Transverse colon (tissue), 4 donors: ENCODE data around the gene AP1S3.

Experiments used
- CTCF ChIP-seq, 5 experiments: fragments of 200-600 bp in 3 of 5; fragments of 450-650 bp in 2 of 5; sonication (generic) in 3 of 5; IDR thresholded peaks; 1 replicate in 2 of 5; 2 replicates in 3 of 5; pipeline ENCODE4 v1.5.1; 2016 to 2017; ENCODE audit warnings: antibody characterized with exemption in 5 of 5, inconsistent platforms in 3 of 5, mild to moderate bottlenecking in 2 of 5, moderate library complexity in 1 of 5
- POLR2AphosphoS5 ChIP-seq, 3 donors: sonication (generic); formaldehyde crosslinking; IDR thresholded peaks; one replicate each; pipeline ENCODE4 v1.6.1; 2016; ENCODE audit warnings: antibody characterized with exemption in 3 of 3

- TF ChIP-seq CTCF (IDR thresholded peaks at IDR 0.05) (no peak), POLR2AphosphoS5 (IDR thresholded peaks at IDR 0.05) (no peak)
Measured at GRCh38 chr2:223721746-223722145, 115.6 kb downstream of the AP1S3 start.
